Measurements from ENCODE around the gene SYNGR2.

SYNGR2 gene

GRCh38 chr17:78168242-78168902 lies at the start of gene SYNGR2:
SYNGR2 (plus strand) TSS chr17:78168581; CDS start chr17:78168617, 36 bp downstream.
- DNase-seq (ENCODE audit: low spot score) = peak; percentile 89

- no peak for DNase-seq (ENCODE audit: low spot score)
Observed at GRCh38 chr17:78118801-78119241, 49.6 kb upstream of the SYNGR2 start.

GRCh38 chr17:78120537-78120936 lies 47.8 kb upstream of the SYNGR2 start:
- no peak for DNase-seq (ENCODE audit: low spot score)

GRCh38 chr17:78120971-78121800 lies 47.2 kb upstream of the SYNGR2 start:
- DNase-seq (ENCODE audit: low spot score) = no peak

GRCh38 chr17:78121801-78122215 lies 46.6 kb upstream of the SYNGR2 start:
- no peak for DNase-seq (ENCODE audit: low spot score)

GRCh38 chr17:78122216-78122930 lies 46.0 kb upstream of the SYNGR2 start:
- DNase-seq (ENCODE audit: low spot score) = no peak

GRCh38 chr17:78122931-78123249 lies 45.5 kb upstream of the SYNGR2 start:
- no peak for DNase-seq (ENCODE audit: low spot score)

GRCh38 chr17:78123258-78123929 lies 45.0 kb upstream of the SYNGR2 start:
- DNase-seq (ENCODE audit: low spot score) = no peak

GRCh38 chr17:78124081-78124835 lies 44.1 kb upstream of the SYNGR2 start:
- DNase-seq (ENCODE audit: low spot score) = peak; percentile 81

- DNase-seq (ENCODE audit: low spot score) = no peak
Observed at GRCh38 chr17:78124836-78125137, 43.6 kb upstream of the SYNGR2 start.

- DNase-seq (ENCODE audit: low spot score) = no peak
Observed at GRCh38 chr17:78125138-78125913, 43.1 kb upstream of the SYNGR2 start.

- DNase-seq (ENCODE audit: low spot score) = no peak
Observed at GRCh38 chr17:78125976-78126894, 42.1 kb upstream of the SYNGR2 start.

- no peak for DNase-seq (ENCODE audit: low spot score)
Observed at GRCh38 chr17:78126895-78127238, 41.5 kb upstream of the SYNGR2 start.

GRCh38 chr17:78127239-78127887 lies 41.0 kb upstream of the SYNGR2 start:
- peak; percentile 52 for DNase-seq (ENCODE audit: low spot score)

GRCh38 chr17:78127888-78128550 lies 40.4 kb upstream of the SYNGR2 start:
- peak; percentile 41 for DNase-seq (ENCODE audit: low spot score)

GRCh38 chr17:78128551-78129350 lies 39.6 kb upstream of the SYNGR2 start, which contains the start of gene TMC6:
TMC6 (minus strand) TSS chr17:78128755; CDS start chr17:78126832, 1,923 bp downstream.
- DNase-seq (ENCODE audit: low spot score) = peak; percentile 88

GRCh38 chr17:78129351-78130089 lies 38.9 kb upstream of the SYNGR2 start:
- DNase-seq (ENCODE audit: low spot score) = peak; percentile 51

All from germinal center (tissue), 1 donor.